Measurements from ENCODE around the gene AXIN1. TPM values are rescaled to one million over a fixed set of nuclear protein-coding genes. Genes with fewer than 3 reads are reported as not detected.

Gene AXIN1
- total RNA-seq, 1 donor from 2014 or later: 19.6 TPM

DNA sequence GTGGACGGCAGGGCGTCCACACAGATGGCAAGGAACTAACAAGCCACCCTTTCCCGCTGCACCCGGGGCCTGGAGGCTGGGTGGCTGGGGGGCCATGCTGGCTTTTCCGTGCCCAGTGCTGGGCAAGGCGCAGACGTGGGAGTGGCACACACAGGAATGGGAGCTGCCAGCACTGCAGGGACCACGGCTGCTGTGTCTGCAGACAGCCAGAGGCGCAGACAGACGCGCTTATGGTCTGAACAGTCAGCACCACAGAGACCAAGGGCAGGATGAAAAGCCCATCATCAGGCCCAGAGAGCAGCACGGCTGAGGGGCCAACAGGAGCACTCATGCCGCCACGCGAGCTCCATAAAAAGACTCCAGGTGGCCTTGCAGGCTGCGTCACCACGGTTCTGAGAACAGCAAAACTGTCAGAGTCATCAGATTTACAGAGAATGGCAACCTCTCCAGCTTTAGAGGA is 45.6 kb downstream of the AXIN1 start:
- peaks cover 7% of the 10 kb centered on the region for H3K36me3 Mint-ChIP-seq
- peak overlapping the region; percentile 1 for H3K4me3 Mint-ChIP-seq

DNA sequence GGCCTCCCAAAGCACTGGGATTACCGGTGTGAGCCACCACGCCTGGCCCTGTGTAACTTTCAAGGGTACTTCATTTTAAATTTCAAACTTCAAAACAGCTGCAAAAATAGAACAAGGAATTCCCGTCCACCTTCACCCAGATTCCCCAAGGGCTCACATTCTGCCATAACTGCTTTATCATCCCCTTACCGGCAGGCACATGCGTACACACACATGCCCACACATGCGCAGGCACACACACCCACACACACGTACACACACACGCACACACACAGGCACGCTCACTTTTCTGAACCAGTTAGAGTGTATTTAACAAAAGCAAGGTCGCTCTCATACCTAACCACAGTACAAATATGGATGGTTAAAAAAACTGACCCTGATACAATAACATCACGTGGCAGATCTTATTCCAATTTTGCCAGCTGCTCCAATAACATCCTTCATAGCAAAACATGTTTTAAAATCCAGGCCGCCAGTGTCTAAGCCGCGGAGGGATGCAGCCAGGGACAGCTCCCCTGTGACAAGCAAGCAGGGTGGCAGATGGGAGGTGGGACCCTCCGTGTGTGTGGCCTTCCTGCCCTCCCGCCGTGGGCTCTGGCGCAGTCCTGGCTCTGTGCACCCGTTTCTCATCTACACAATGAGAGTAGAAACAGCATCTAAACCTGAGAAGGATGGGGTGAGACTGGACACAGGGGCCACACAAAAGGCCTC is 46.5 kb downstream of the AXIN1 start:
- Mint-ChIP-seq H3K4me1 (no peaks in the 10 kb centered on the region), H3K4me3 (no peak overlapping the region), H3K27ac (peak overlapping the region; percentile 11), H3K36me3 (peaks cover 7% of the 10 kb centered on the region), H3K9me3 (no peaks in the 10 kb centered on the region), H3K27me3 (ENCODE audit: insufficient read depth, low read depth) (no peaks in the 10 kb centered on the region)
- no peaks in the 10 kb centered on the region for H3K4me1 ChIP-seq
- H2AFZ ChIP-seq (replicated peaks): no peak overlapping the region
- no peaks in the 10 kb centered on the region for H3K9me3 ChIP-seq (ENCODE audit: low read depth)
- H3F3A ChIP-seq (ENCODE audit: low read depth): no peaks in the 10 kb centered on the region
- no peaks in the 10 kb centered on the region for H3K36me3 ChIP-seq
- H3K9ac ChIP-seq: no peak overlapping the region
- DNase-seq (ENCODE audit: low spot score): no peak
- no peak overlapping the region for H3K4me3 ChIP-seq
- TF ChIP-seq EZH2 (IDR thresholded peaks at IDR 0.05) (no peak), EZH2phosphoT487 (IDR thresholded peaks at IDR 0.05) (no peak)
- TF ChIP-seq, protein P1, sequence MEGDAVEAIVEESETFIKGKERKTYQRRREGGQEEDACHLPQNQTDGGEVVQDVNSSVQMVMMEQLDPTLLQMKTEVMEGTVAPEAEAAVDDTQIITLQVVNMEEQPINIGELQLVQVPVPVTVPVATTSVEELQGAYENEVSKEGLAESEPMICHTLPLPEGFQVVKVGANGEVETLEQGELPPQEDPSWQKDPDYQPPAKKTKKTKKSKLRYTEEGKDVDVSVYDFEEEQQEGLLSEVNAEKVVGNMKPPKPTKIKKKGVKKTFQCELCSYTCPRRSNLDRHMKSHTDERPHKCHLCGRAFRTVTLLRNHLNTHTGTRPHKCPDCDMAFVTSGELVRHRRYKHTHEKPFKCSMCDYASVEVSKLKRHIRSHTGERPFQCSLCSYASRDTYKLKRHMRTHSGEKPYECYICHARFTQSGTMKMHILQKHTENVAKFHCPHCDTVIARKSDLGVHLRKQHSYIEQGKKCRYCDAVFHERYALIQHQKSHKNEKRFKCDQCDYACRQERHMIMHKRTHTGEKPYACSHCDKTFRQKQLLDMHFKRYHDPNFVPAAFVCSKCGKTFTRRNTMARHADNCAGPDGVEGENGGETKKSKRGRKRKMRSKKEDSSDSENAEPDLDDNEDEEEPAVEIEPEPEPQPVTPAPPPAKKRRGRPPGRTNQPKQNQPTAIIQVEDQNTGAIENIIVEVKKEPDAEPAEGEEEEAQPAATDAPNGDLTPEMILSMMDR (IDR thresholded peaks at IDR 0.05): no peak
- H3K27me3 ChIP-seq: no peaks in the 10 kb centered on the region
- no peak overlapping the region for H3K27ac ChIP-seq
- no peak overlapping the region for H3K4me2 ChIP-seq
- H3K79me2 ChIP-seq (ENCODE audit: low read depth): no peaks in the 10 kb centered on the region
- no peaks in the 10 kb centered on the region for H4K20me1 ChIP-seq (ENCODE audit: low read depth)

More for the DNA sequence above, 45.6 kb downstream of the AXIN1 start:
- Mint-ChIP-seq H3K27ac (no peak overlapping the region), H3K9me3 (no peaks in the 10 kb centered on the region), H3K4me1 (no peaks in the 10 kb centered on the region), H3K27me3 (ENCODE audit: insufficient read depth, low read depth) (no peaks in the 10 kb centered on the region)
- no peak for DNase-seq (ENCODE audit: low spot score)
- Histone ChIP-seq H4K20me1 (ENCODE audit: low read depth) (peaks cover 2% of the 10 kb centered on the region), H3K27ac (no peak overlapping the region), H3K9me3 (ENCODE audit: low read depth) (no peaks in the 10 kb centered on the region), H3K4me1 (no peaks in the 10 kb centered on the region), H3K79me2 (ENCODE audit: low read depth) (no peaks in the 10 kb centered on the region), H3K27me3 (no peaks in the 10 kb centered on the region), H3K4me2 (no peak overlapping the region), H3F3A (ENCODE audit: low read depth) (no peaks in the 10 kb centered on the region), H3K4me3 (no peak overlapping the region), H2AFZ (replicated peaks) (no peak overlapping the region), H3K36me3 (no peaks in the 10 kb centered on the region), H3K9ac (no peak overlapping the region)
- TF ChIP-seq EZH2phosphoT487 (IDR thresholded peaks at IDR 0.05): no peak
- TF ChIP-seq, protein P1 (IDR thresholded peaks at IDR 0.05): no peak
- no peak for TF ChIP-seq EZH2 (IDR thresholded peaks at IDR 0.05)

DNA sequence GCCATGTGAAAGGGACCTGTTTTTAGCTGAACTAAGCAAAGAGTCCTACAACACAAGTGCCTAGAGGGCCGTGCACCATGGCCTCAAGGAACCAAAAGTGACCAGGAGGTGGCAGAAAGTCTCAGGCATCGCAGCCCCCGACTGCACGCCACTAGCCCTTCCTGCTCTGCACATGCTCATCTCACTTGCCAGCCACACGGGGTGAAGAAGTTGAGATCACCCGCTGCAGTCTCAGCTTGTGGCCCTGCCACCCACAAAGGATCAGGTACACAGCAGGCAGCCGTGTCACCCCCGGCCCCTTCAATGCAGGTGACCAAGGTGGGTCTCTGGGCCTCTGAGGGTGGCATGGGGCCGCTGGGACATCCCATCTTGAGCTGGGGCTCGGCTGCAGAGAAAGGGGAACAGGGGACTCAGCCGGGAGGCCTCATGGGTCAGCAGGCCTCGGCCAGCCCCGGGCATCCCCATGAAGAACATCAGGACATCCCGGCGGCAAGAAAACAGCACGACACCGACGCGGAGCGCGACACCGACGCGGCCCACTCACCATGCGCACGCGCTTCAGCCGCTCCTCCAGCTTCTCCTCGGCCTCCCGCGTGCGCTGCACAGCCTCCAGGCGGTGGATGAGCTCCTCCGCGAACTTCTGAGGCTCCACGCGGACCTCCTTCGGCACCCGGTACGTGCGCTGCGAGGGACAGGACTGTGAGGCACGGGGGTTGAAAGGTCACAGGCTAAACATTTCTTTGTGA is 48.6 kb downstream of the AXIN1 start:
- Histone ChIP-seq H3K9me3 (ENCODE audit: low read depth) (no peaks in the 10 kb centered on the region), H3K4me1 (no peaks in the 10 kb centered on the region), H3K4me3 (no peak overlapping the region), H4K20me1 (ENCODE audit: low read depth) (no peaks in the 10 kb centered on the region), H3K27ac (no peak overlapping the region), H3K36me3 (no peaks in the 10 kb centered on the region), H2AFZ (replicated peaks) (no peak overlapping the region), H3K79me2 (ENCODE audit: low read depth) (no peaks in the 10 kb centered on the region), H3F3A (ENCODE audit: low read depth) (no peaks in the 10 kb centered on the region), H3K9ac (no peak overlapping the region), H3K4me2 (no peak overlapping the region), H3K27me3 (no peaks in the 10 kb centered on the region)
- H3K36me3 Mint-ChIP-seq: peaks cover 4% of the 10 kb centered on the region
- DNase-seq (ENCODE audit: low spot score): peak; percentile 39
- no peak overlapping the region for H3K4me3 Mint-ChIP-seq
- H3K27ac Mint-ChIP-seq: no peak overlapping the region
- H3K9me3 Mint-ChIP-seq: no peaks in the 10 kb centered on the region
- no peaks in the 10 kb centered on the region for H3K4me1 Mint-ChIP-seq
- TF ChIP-seq EZH2phosphoT487 (IDR thresholded peaks at IDR 0.05) (no peak), EZH2 (IDR thresholded peaks at IDR 0.05) (no peak)
- TF ChIP-seq, protein P1 (IDR thresholded peaks at IDR 0.05): peak; percentile 17
- H3K27me3 Mint-ChIP-seq (ENCODE audit: insufficient read depth, low read depth): no peaks in the 10 kb centered on the region

All from neural progenitor cell (in vitro differentiated cells).